SU-DHL-6 (cell line): ENCODE results near the gene GSTT4.

Experiments used
- CTCF ChIP-seq: fragments of 200-600 bp; sonication (generic); IDR thresholded peaks from one replicate; pipeline ENCODE4 v1.5.1; 2017; ENCODE audit warnings: antibody characterized with exemption, mild to moderate bottlenecking, low read length, moderate library complexity; ENCODE audit not compliant: insufficient read depth, poor library complexity, severe bottlenecking
- EZH2phosphoT487 ChIP-seq: fragments of 200-600 bp; sonication (generic), shearing (Covaris generic); conservative IDR thresholded peaks from 2 replicates; pipeline ENCODE4 v1.6.1; 2018; ENCODE audit warnings: mild to moderate bottlenecking, antibody characterized with exemption, low read length, moderate library complexity, mixed read lengths

GRCh38 chr22:24035296-24035695 lies 30.0 kb upstream of the GSTT4 start:
- TF ChIP-seq CTCF (no peak), EZH2phosphoT487 (no peak)
